ENCODE results near the gene LYSMD2.

Gene LYSMD2

DNA sequence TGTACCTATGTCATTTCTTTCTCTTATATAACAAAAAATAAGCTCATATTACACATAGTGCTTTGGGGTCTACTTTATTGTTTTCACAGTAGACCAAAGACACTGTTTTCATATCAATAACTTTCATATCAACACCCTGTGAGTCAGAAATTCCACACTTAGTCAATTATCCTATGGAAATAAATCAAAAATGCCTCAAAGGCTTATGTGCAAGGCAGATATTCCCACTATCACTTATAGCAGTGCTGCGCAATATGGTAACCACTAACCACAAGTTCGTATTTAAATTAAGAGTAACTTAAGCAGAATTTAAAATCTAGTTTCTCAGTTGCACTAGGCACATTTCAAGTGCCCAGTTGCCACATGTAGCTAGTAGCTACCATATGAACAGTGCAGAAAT, 40.3 kb downstream of the LYSMD2 start:
- TF ChIP-seq, protein P1, sequence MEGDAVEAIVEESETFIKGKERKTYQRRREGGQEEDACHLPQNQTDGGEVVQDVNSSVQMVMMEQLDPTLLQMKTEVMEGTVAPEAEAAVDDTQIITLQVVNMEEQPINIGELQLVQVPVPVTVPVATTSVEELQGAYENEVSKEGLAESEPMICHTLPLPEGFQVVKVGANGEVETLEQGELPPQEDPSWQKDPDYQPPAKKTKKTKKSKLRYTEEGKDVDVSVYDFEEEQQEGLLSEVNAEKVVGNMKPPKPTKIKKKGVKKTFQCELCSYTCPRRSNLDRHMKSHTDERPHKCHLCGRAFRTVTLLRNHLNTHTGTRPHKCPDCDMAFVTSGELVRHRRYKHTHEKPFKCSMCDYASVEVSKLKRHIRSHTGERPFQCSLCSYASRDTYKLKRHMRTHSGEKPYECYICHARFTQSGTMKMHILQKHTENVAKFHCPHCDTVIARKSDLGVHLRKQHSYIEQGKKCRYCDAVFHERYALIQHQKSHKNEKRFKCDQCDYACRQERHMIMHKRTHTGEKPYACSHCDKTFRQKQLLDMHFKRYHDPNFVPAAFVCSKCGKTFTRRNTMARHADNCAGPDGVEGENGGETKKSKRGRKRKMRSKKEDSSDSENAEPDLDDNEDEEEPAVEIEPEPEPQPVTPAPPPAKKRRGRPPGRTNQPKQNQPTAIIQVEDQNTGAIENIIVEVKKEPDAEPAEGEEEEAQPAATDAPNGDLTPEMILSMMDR (IDR thresholded peaks at IDR 0.05; ENCODE audit: poor library complexity, severe bottlenecking) = no peak
- ATAC-seq (ENCODE audit: low read depth) (no peak), DNase-seq (ENCODE audit: low spot score) (no peak)
- no peak overlapping the region for H3K27ac ChIP-seq (ENCODE audit: poor library complexity, severe bottlenecking)
- no peaks in the 10 kb centered on the region for H3K36me3 ChIP-seq (ENCODE audit: low read depth)
- H3K27me3 ChIP-seq (ENCODE audit: insufficient read depth, poor library complexity, severe bottlenecking) = peaks cover 61% of the 10 kb centered on the region
- H3K9me3 ChIP-seq (ENCODE audit: severe bottlenecking) = peaks cover 2% of the 10 kb centered on the region
- no peak overlapping the region for H3K4me3 ChIP-seq (ENCODE audit: severe bottlenecking)
- H3K4me1 ChIP-seq (ENCODE audit: insufficient read depth, poor library complexity, severe bottlenecking) = peaks cover 3% of the 10 kb centered on the region

DNA sequence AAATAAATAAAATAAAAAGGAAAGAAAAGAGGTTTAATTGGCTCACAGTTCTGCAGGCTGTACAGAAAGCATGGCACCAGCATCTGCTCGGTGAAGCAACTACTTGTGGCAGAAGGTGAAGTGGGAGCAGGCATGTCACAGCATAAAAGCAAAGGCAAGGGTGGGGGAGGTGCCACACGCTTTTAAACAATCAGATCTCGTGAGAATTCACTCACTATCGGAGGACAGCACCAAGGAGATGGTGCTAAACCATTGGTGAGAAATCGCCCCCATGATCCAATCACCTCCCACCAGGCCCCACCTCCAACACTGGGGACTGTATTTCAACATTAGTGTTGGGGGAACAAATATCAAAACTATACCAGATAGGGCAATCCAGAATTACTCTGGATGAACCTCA, 40.9 kb downstream of the LYSMD2 start:
- Histone ChIP-seq H3K4me3 (ENCODE audit: severe bottlenecking) (no peak overlapping the region), H3K9me3 (ENCODE audit: severe bottlenecking) (peaks cover 2% of the 10 kb centered on the region), H3K36me3 (ENCODE audit: low read depth) (no peaks in the 10 kb centered on the region), H3K27ac (ENCODE audit: poor library complexity, severe bottlenecking) (no peak overlapping the region), H3K27me3 (ENCODE audit: insufficient read depth, poor library complexity, severe bottlenecking) (peaks cover 67% of the 10 kb centered on the region), H3K4me1 (ENCODE audit: insufficient read depth, poor library complexity, severe bottlenecking) (peaks cover 3% of the 10 kb centered on the region)
- DNase-seq (ENCODE audit: low spot score) (no peak), ATAC-seq (ENCODE audit: low read depth) (no peak)
- TF ChIP-seq, protein P1 (IDR thresholded peaks at IDR 0.05; ENCODE audit: poor library complexity, severe bottlenecking) = no peak

DNA sequence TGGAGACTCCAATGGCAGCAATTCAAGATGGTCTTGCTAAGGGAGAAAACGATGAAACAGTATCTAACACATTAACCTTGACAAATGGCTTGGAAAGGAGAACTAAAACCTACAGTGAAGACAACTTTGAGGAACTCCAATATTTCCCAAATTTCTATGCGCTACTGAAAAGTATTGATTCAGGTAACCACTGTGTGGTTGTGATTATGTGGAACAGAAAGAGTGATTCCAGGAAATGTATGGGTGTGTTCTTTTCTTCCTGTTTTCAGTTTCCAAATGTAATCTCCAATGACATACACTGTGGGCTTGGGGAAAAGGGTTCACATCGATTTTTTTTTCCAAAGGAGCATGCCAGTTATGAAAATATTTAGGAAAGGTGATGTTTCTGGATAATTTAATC, 45.3 kb downstream of the LYSMD2 start:
- peaks cover 50% of the 10 kb centered on the region for H3K27me3 ChIP-seq (ENCODE audit: insufficient read depth, poor library complexity, severe bottlenecking)
- DNase-seq (ENCODE audit: low spot score) (no peak), ATAC-seq (ENCODE audit: low read depth) (no peak)
- peaks cover 3% of the 10 kb centered on the region for H3K4me1 ChIP-seq (ENCODE audit: insufficient read depth, poor library complexity, severe bottlenecking)
- H3K4me3 ChIP-seq (ENCODE audit: severe bottlenecking) = no peak overlapping the region
- TF ChIP-seq, protein P1 (IDR thresholded peaks at IDR 0.05; ENCODE audit: poor library complexity, severe bottlenecking) = no peak
- H3K9me3 ChIP-seq (ENCODE audit: severe bottlenecking) = no peaks in the 10 kb centered on the region
- H3K36me3 ChIP-seq (ENCODE audit: low read depth) = no peaks in the 10 kb centered on the region
- no peak overlapping the region for H3K27ac ChIP-seq (ENCODE audit: poor library complexity, severe bottlenecking)

DNA sequence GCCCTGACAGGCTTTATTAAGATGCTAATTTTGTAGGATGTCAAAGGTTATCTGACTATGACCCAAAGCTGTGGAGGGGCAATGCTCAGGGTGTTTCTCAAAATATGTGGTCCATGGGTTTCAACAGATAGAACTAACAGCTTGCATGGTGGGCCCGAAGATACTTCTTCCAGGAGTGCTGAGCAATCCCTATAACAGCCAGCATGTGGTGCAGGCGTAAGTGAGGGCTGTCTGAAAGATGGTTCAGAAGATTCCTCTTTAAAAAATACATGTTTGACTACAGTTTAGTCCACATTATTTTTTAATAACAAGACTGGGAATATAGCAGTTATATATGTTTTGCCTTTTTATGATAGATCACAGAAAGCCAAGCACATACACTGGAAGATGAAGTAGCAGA, 48.6 kb downstream of the LYSMD2 start:
- no peaks in the 10 kb centered on the region for H3K36me3 ChIP-seq (ENCODE audit: low read depth)
- peak; percentile 32; the same call in 1 of the 3 replicates for ATAC-seq (ENCODE audit: low read depth)
- no peak overlapping the region for H3K27ac ChIP-seq (ENCODE audit: poor library complexity, severe bottlenecking)
- DNase-seq (ENCODE audit: low spot score) = no peak
- H3K4me1 ChIP-seq (ENCODE audit: insufficient read depth, poor library complexity, severe bottlenecking) = no peaks in the 10 kb centered on the region
- H3K4me3 ChIP-seq (ENCODE audit: severe bottlenecking) = no peak overlapping the region
- H3K27me3 ChIP-seq (ENCODE audit: insufficient read depth, poor library complexity, severe bottlenecking) = peaks cover 61% of the 10 kb centered on the region
- TF ChIP-seq, protein P1 (IDR thresholded peaks at IDR 0.05; ENCODE audit: poor library complexity, severe bottlenecking) = peak; percentile 15
- no peaks in the 10 kb centered on the region for H3K9me3 ChIP-seq (ENCODE audit: severe bottlenecking)

DNA sequence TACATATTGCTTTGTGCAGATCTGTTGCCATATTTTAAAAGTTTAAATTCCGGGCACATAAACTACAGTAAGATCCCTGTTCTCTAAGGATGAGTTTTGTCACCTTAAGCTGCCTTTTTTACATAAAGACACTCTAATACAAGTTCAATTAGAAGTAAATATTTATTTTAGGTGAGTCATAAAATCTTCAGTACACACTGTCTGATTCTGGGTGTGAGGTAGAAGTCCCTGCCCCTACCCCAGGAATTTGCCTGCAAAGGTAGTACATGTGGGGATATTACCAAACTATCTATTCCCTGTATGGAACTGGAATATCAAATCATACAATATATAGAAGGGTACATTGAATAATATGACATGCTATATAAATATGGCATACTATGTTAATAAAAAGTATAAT, 49.9 kb downstream of the LYSMD2 start:
- peaks cover 60% of the 10 kb centered on the region for H3K27me3 ChIP-seq (ENCODE audit: insufficient read depth, poor library complexity, severe bottlenecking)
- no peak overlapping the region for H3K4me3 ChIP-seq (ENCODE audit: severe bottlenecking)

More for the DNA sequence above, 49.9 kb downstream of the LYSMD2 start:
- DNase-seq (ENCODE audit: low spot score) = no peak
- TF ChIP-seq, protein P1 (IDR thresholded peaks at IDR 0.05; ENCODE audit: poor library complexity, severe bottlenecking) = no peak
- ATAC-seq (ENCODE audit: low read depth) = peak; percentile 76
- Histone ChIP-seq H3K4me1 (ENCODE audit: insufficient read depth, poor library complexity, severe bottlenecking) (no peaks in the 10 kb centered on the region), H3K27ac (ENCODE audit: poor library complexity, severe bottlenecking) (no peak overlapping the region), H3K9me3 (ENCODE audit: severe bottlenecking) (no peaks in the 10 kb centered on the region), H3K36me3 (ENCODE audit: low read depth) (no peaks in the 10 kb centered on the region)

All from RWPE2 (cell line).